ENCODE data around the gene PTPRD. TPM values are rescaled to one million over a fixed set of nuclear protein-coding genes. Genes with fewer than 3 reads are reported as not detected.

Gene PTPRD
- total RNA-seq, 1 donor from 2014 or later = 5.7 TPM

GRCh38 chr9:8315211-8315610, 2297.6 kb downstream of the PTPRD start:
- TF ChIP-seq CTCF (IDR thresholded peaks at IDR 0.05) = no peak
- H3K27ac Mint-ChIP-seq (ENCODE audit: unreplicated experiment) = no peak overlapping the region
- no peaks in the 10 kb centered on the region for H3K27me3 Mint-ChIP-seq (ENCODE audit: low read depth)
- DNase-seq (ENCODE audit: low spot score) = no peak
- H3K9me3 Mint-ChIP-seq (ENCODE audit: low read depth) = peaks cover 5% of the 10 kb centered on the region
- peaks cover 2% of the 10 kb centered on the region for H3K36me3 Mint-ChIP-seq (ENCODE audit: low read depth)
- peaks cover 4% of the 10 kb centered on the region for H3K4me1 Mint-ChIP-seq (ENCODE audit: low read depth)
- no peak overlapping the region for H3K4me3 Mint-ChIP-seq (ENCODE audit: unreplicated experiment)

- H3K27me3 Mint-ChIP-seq (ENCODE audit: low read depth) = peaks cover 11% of the 10 kb centered on the region
- H3K27ac Mint-ChIP-seq (ENCODE audit: unreplicated experiment) = no peak overlapping the region
- H3K9me3 Mint-ChIP-seq (ENCODE audit: low read depth) = peaks cover 11% of the 10 kb centered on the region
- no peaks in the 10 kb centered on the region for H3K4me1 Mint-ChIP-seq (ENCODE audit: low read depth)
- no peak for DNase-seq (ENCODE audit: low spot score)
- H3K4me3 Mint-ChIP-seq (ENCODE audit: unreplicated experiment) = no peak overlapping the region
- no peak for TF ChIP-seq CTCF (IDR thresholded peaks at IDR 0.05)
- H3K36me3 Mint-ChIP-seq (ENCODE audit: low read depth) = peaks cover 2% of the 10 kb centered on the region
Observed at GRCh38 chr9:8309258-8309657, 2303.5 kb downstream of the PTPRD start.

GRCh38 chr9:8304720-8305119, 2308.1 kb downstream of the PTPRD start:
- TF ChIP-seq CTCF (IDR thresholded peaks at IDR 0.05) = no peak
- DNase-seq (ENCODE audit: low spot score) = no peak
- peaks cover 16% of the 10 kb centered on the region for H3K9me3 Mint-ChIP-seq (ENCODE audit: low read depth)
- H3K36me3 Mint-ChIP-seq (ENCODE audit: low read depth) = peaks cover 2% of the 10 kb centered on the region
- no peak overlapping the region for H3K27ac Mint-ChIP-seq (ENCODE audit: unreplicated experiment)
- H3K27me3 Mint-ChIP-seq (ENCODE audit: low read depth) = peaks cover 22% of the 10 kb centered on the region
- H3K4me3 Mint-ChIP-seq (ENCODE audit: unreplicated experiment) = no peak overlapping the region
- no peaks in the 10 kb centered on the region for H3K4me1 Mint-ChIP-seq (ENCODE audit: low read depth)

GRCh38 chr9:8301296-8301695, 2311.5 kb downstream of the PTPRD start:
- no peaks in the 10 kb centered on the region for H3K36me3 Mint-ChIP-seq (ENCODE audit: low read depth)
- TF ChIP-seq CTCF (IDR thresholded peaks at IDR 0.05) = no peak
- peaks cover 8% of the 10 kb centered on the region for H3K9me3 Mint-ChIP-seq (ENCODE audit: low read depth)
- H3K4me1 Mint-ChIP-seq (ENCODE audit: low read depth) = no peaks in the 10 kb centered on the region
- no peak for DNase-seq (ENCODE audit: low spot score)
- H3K27ac Mint-ChIP-seq (ENCODE audit: unreplicated experiment) = no peak overlapping the region
- no peak overlapping the region for H3K4me3 Mint-ChIP-seq (ENCODE audit: unreplicated experiment)
- peaks cover 17% of the 10 kb centered on the region for H3K27me3 Mint-ChIP-seq (ENCODE audit: low read depth)

- Mint-ChIP-seq H3K36me3 (ENCODE audit: low read depth) (no peaks in the 10 kb centered on the region), H3K4me3 (ENCODE audit: unreplicated experiment) (no peak overlapping the region), H3K27me3 (ENCODE audit: low read depth) (peaks cover 12% of the 10 kb centered on the region), H3K9me3 (ENCODE audit: low read depth) (no peaks in the 10 kb centered on the region), H3K27ac (ENCODE audit: unreplicated experiment) (no peak overlapping the region), H3K4me1 (ENCODE audit: low read depth) (peaks cover 9% of the 10 kb centered on the region)
- no peak for DNase-seq (ENCODE audit: low spot score)
- no peak for TF ChIP-seq CTCF (IDR thresholded peaks at IDR 0.05)
Observed at GRCh38 chr9:8297047-8297446, 2315.8 kb downstream of the PTPRD start.

Data from chondrocyte (in vitro differentiated cells).